HEK293T (cell line): Measurements from ENCODE around the gene SPECC1L.
"Not testable (repeated sequence)": the region's sequence is repeated elsewhere in the genome, so short reads cannot be mapped to it uniquely, and the experiment has no call there.

Experiments
- CTCF ChIA-PET: fragments of 350-600 bp; formaldehyde crosslinking; extraction: SDS; loops from one replicate; lab custom pipeline; 2021; ENCODE audit warnings: antibody characterized with exemption, inconsistent platforms; lab: Yijun Ruan, JAX
- POLR2A ChIA-PET: fragments of 350-600 bp; formaldehyde crosslinking; extraction: SDS; loops from one replicate; lab custom pipeline; 2020; ENCODE audit warnings: antibody characterized with exemption, inconsistent platforms; lab: Yijun Ruan, JAX
- DNase-seq: peaks from one replicate; pipeline ENCODE4 v3.0.0; 2012; ENCODE audit warnings: mixed read lengths; ENCODE audit errors: extremely low spot score
- ARNT ChIP-seq: fragments of 450-650 bp; IDR thresholded peaks from 2 replicates; pipeline ENCODE4 v1.6.1; 2017; ENCODE audit warnings: mild to moderate bottlenecking
- BHLHE40 ChIP-seq: fragments of 450-650 bp; IDR thresholded peaks from 2 replicates; pipeline ENCODE4 v1.6.1; 2016; ENCODE audit warnings: mild to moderate bottlenecking, moderate library complexity, borderline replicate concordance
- CTBP1 ChIP-seq: fragments of 450-650 bp; IDR thresholded peaks from 2 replicates; pipeline ENCODE4 v1.6.1; 2016; ENCODE audit warnings: borderline replicate concordance
- ELF4 ChIP-seq: fragments of 450-650 bp; IDR thresholded peaks from 2 replicates; pipeline ENCODE4 v1.6.1; 2017; ENCODE audit warnings: antibody characterized with exemption
- FOXA1 ChIP-seq: fragments of 450-650 bp; IDR thresholded peaks from 2 replicates; pipeline ENCODE4 v1.6.1; 2016; ENCODE audit warnings: mild to moderate bottlenecking
- FOXK2 ChIP-seq: fragments of 450-650 bp; IDR thresholded peaks from 2 replicates; pipeline ENCODE4 v1.6.1; 2016; ENCODE audit warnings: mild to moderate bottlenecking
- FOXM1 ChIP-seq: fragments of 450-650 bp; IDR thresholded peaks from 2 replicates; pipeline ENCODE4 v1.6.1; 2017; ENCODE audit warnings: mild to moderate bottlenecking, borderline replicate concordance
- HDGF ChIP-seq: fragments of 450-650 bp; IDR thresholded peaks from 2 replicates; pipeline ENCODE4 v1.6.1; 2017; ENCODE audit warnings: antibody characterized with exemption, borderline replicate concordance
- L3MBTL2 ChIP-seq: fragments of 450-650 bp; conservative IDR thresholded peaks from 2 replicates; pipeline ENCODE4 v1.6.1; 2016; ENCODE audit warnings: mild to moderate bottlenecking
- LEF1 ChIP-seq: fragments of 450-650 bp; IDR thresholded peaks from 2 replicates; pipeline ENCODE4 v1.6.1; 2017; ENCODE audit warnings: mild to moderate bottlenecking, borderline replicate concordance
- NFRKB ChIP-seq: fragments of 450-650 bp; IDR thresholded peaks from 2 replicates; pipeline ENCODE4 v1.6.1; 2016; ENCODE audit warnings: mild to moderate bottlenecking, moderate library complexity
- PKNOX1 ChIP-seq: fragments of 450-650 bp; IDR thresholded peaks from 2 replicates; pipeline ENCODE4 v1.6.1; 2016
- SP1 ChIP-seq: fragments of 450-650 bp; IDR thresholded peaks from 2 replicates; pipeline ENCODE4 v1.6.1; 2017
- SUZ12 ChIP-seq: fragments of 450-650 bp; IDR thresholded peaks from 2 replicates; pipeline ENCODE4 v1.6.1; 2016; ENCODE audit warnings: mild to moderate bottlenecking
- TARDBP ChIP-seq: fragments of 450-650 bp; IDR thresholded peaks from 2 replicates; pipeline ENCODE4 v1.6.1; 2016
- ZNF384 ChIP-seq: fragments of 450-650 bp; IDR thresholded peaks from 2 replicates; pipeline ENCODE4 v1.6.1; 2016

Gene SPECC1L

GRCh38 chr22:24291515-24292201, 21.0 kb downstream of the SPECC1L start:
- TF ChIP-seq FOXK2 (no peak), ARNT (no peak), SP1 (no peak), LEF1 (no peak), FOXA1 (no peak), FOXM1 (no peak), PKNOX1 (no peak), HDGF (no peak), NFRKB (no peak), CTBP1 (no peak), ELF4 (no peak), ZNF384 (no peak), SUZ12 (no peak), L3MBTL2 (no peak), TARDBP (no peak)
- POLR2A ChIA-PET: no interaction called here
- no peak for DNase-seq
- CTCF ChIA-PET: no interaction called here

GRCh38 chr22:24292202-24292830, 21.7 kb downstream of the SPECC1L start:
- CTCF ChIA-PET, DNase-seq, POLR2A ChIA-PET: not testable (repeated sequence)

- POLR2A ChIA-PET, CTCF ChIA-PET, DNase-seq: not testable (repeated sequence)
These were observed 24.3 kb downstream of the SPECC1L start for GRCh38 chr22:24294913-24295312.

GRCh38 chr22:24298497-24299155, 28.0 kb downstream of the SPECC1L start:
- DNase-seq, CTCF ChIA-PET, POLR2A ChIA-PET: not testable (repeated sequence)

- CTCF ChIA-PET, POLR2A ChIA-PET, DNase-seq: not testable (repeated sequence)
These were observed 29.9 kb downstream of the SPECC1L start for GRCh38 chr22:24300522-24300921.

- TF ChIP-seq NFRKB (no peak), CTBP1 (no peak)
- ChIA-PET POLR2A (no interaction called here), CTCF (no interaction called here)
- DNase-seq: no peak
These were observed 32.0 kb downstream of the SPECC1L start for GRCh38 chr22:24302591-24302990.

GRCh38 chr22:24303007-24303406, 32.4 kb downstream of the SPECC1L start:
- TF ChIP-seq BHLHE40: no peak
- CTCF ChIA-PET: interaction anchor here (0.8 kb wide), 1 partner anchor 136 kb away, joined by 3 read pairs; no protein-coding TSS in a partner anchor
- POLR2A ChIA-PET: no interaction called here
- no peak for DNase-seq

- POLR2A ChIA-PET: no interaction called here
- CTCF ChIA-PET: no interaction called here
- TF ChIP-seq L3MBTL2 (no peak), SP1 (no peak), PKNOX1 (no peak), ELF4 (no peak), SUZ12 (no peak), FOXK2 (no peak), FOXA1 (no peak), TARDBP (no peak), ZNF384 (no peak)
- DNase-seq: no peak
These were observed 33.5 kb downstream of the SPECC1L start for GRCh38 chr22:24304062-24304675.
